ENCODE results near the gene NR2F1. TPM values are rescaled to one million over a fixed set of nuclear protein-coding genes. Genes with fewer than 3 reads are reported as not detected.

NR2F1 gene
- total RNA-seq, 1 donor from 2014 or later: 0.73 TPM

DNA sequence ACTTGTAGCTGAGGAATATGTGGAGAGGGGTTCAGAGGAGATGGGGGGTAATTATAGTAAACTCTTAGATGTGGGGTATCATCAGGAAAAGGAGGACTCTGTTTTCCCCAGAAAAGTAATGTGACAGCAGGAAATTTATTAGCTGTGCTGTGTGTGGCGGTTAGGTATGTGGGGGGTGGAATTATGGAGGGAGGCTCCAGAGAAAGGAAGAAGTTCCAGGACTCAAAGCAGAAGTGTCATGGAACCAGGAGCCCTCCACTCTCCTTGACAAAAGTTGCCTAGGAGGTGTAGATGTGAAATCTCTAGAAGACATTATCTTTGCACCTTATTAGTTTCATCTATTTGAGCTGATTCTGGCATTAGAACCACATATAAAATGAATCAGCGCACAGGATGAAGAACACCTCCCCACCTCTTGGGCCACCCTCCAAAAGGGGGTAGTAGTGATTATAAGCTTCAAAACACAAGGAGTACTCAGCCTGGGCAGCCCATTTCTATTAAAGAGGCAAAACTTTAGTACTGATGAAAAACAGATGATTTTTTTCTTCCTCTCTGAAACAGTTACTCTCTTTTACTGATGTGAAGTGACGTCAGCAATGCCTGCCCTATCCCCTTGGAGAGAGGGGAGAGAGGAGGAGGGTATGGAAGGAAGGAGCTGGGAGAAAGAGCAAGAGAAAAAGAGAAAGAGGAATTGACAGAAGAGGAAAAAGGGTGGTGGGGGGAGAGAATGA lies 18.2 kb downstream of the NR2F1 start:
- no peak for DNase-seq (ENCODE audit: low spot score)
- intact Hi-C loops (cut with DNase I): no loop called here

GRCh38 chr5:93601802-93602155 lies 18.8 kb downstream of the NR2F1 start:
- no peak for DNase-seq (ENCODE audit: low spot score)
- intact Hi-C loops (cut with DNase I): no loop called here

DNA sequence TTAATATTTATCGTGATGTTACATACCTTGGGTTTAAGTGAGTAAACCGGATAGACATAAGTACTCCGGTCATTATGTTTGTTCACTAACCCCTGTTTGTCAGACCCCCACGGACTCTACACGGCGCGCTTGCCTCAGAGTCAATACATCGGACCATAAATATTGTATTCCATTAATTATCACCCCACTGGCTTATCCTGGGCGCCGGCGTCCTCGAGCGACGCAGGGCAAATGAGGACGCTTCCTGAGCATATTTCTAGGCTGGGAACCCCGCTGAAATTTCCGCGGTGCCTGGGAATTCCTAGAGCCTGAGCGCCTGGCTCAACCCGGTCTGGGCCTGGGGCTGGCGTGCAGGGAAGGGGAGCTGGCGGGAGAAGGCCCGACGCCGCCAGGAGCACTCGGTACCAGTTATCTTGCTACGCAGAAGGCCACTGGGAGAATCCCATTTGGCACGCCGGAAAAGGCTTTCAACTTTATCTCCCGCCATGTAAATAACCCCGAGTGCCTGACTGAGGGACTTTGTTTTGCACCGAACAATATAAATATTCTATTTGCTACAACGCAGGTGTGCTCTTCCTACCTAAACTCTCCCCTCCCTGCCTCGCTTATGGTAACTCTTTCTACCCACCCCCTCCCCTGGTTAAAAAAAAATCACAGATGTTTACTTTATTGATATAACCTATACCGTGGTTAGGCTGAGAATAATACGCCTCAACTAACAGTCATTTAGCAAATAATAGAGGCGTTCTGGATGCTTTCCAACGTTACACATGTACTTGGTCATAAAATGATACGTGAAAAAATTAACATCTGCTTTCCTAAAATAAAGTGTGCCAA lies 19.4 kb downstream of the NR2F1 start:
- intact Hi-C loops (cut with DNase I): no loop called here
- DNase-seq (ENCODE audit: low spot score): no peak

DNA sequence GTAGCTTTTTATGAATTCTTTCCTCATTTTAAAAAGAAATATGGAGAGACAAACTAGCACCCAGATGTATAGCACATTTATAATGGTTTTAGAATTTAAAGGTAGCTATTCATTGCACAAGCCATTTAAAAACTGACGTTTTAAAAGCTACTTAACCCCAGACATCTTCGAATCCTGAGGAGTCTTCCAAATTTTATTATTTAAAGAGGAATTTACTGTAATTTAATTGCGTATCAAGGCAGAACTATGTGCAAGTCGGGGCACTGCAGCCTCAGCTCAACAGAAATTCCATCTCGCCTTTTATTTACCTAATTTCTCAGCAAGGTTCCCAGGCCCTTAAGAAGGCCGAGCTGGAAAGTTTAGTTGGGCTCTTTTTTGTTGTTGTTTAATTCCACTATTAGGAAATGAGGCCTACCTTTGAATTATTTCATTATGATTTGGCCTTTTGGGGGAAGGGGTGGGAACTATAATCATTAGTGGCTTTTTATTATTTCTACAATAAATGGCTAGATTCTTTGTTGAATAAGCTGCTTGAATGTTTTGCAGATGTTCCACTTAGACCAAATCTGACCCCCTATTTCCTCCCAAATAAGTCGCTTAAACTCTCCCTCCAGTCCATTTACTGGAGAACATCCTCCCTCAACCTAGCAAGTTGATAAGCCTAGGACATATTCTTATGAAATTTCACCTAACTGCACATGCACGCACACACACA lies 20.2 kb downstream of the NR2F1 start:
- DNase-seq (ENCODE audit: low spot score): no peak
- intact Hi-C loops (cut with DNase I): no loop called here

DNA sequence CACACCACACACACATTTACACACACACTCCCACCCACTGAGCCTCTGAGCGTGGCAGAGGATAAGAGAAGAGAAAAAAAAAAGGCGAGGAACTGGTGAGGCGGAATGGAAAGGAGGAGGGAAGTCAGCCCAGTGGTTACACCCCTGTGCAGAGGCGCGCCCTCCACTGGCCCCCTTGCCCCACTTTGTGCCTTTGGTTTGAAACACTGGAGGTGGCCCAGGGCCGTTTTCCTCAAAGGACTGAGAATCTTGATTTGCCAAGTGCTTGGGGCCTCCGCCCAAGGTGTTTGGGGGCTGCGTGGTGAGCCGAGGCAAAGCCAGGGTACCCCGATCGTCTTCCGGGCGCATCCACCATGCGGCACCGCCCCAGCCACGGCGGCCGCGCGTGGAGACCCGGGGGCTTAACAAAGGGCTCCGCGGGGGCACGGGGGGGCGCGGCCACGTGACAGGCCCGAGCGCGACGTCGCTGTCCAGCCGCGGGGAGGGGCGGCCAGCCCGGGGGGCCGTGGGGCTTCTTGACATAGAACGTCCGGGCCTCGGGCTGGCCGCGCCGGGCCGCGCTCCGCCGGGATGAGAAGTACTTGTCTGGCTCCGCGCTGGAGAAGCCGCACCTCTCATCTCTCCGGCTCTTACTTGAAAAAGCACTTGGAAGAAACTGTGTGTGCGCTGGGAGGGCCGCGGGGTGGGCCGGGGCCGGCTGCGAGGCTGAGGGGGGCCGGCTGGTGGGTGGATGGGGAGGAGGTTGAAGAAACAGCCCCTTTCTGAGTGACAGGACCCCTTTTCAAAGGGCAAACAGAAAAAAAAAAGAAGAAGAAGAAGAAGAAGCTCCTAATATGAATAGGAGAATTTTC lies 21.0 kb downstream of the NR2F1 start:
- DNase-seq (ENCODE audit: low spot score): no peak
- intact Hi-C loops (cut with DNase I): no loop called here

DNA sequence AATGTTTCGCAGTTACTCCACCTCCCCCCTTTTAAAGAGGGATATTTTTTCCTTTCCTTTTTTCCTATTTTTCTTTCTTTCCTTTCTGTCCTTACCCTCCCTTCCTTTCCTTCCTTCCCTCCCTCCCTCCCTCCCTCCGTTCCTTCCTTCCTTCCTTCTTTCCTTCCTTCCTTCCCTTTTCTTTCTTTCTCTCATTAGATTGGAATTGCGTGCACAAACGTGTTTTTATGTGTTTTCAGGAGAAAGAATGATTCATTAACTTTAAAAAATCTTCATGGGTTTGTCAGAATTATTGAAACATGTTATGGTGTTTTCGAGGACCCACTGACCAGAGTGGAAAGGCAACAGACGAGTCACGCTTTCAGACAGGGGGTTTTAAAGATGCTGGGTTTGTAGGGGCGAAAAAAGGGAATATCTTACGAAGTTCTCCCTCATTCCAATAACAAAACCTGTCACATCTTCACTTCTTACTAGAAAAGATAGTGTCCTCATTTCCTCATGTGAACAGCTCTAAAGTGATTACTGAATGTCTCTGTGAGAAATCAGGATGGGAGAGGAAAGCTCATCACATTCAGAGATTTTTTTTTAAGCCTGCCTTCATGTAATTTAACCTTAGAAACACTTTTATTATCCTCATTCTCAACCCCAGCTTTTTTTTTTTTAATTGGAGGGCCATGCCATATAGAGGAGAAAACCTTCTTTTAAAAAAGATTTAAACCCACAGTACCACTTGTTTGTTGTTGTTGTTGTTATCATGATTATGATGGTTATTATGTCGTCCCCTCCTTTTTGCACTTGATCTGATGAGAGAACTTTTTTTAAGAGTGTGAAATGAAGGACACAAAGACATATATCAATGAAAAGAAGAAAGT lies 21.9 kb downstream of the NR2F1 start:
- DNase-seq (ENCODE audit: low spot score): no peak
- intact Hi-C loops (cut with DNase I): no loop called here

DNA sequence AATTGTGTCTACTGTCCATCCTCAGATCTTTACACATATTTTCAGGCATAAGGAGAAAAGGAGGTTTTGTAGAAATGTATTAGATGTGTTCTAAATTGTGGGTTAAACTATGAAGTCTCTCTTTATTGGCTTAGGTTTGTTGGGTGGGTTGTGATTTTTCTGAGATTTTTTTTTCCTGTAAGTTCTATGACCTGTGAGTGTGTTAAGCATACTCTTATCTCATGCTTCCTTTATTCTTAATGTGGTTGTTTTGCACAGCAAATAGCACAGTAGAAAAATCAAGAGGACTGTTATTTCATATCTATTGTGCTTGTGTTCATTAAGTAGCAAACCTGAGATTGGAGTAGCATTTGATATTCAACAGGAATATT lies 23.3 kb downstream of the NR2F1 start:
- intact Hi-C loops (cut with DNase I): no loop called here
- no peak for DNase-seq (ENCODE audit: low spot score)

DNA sequence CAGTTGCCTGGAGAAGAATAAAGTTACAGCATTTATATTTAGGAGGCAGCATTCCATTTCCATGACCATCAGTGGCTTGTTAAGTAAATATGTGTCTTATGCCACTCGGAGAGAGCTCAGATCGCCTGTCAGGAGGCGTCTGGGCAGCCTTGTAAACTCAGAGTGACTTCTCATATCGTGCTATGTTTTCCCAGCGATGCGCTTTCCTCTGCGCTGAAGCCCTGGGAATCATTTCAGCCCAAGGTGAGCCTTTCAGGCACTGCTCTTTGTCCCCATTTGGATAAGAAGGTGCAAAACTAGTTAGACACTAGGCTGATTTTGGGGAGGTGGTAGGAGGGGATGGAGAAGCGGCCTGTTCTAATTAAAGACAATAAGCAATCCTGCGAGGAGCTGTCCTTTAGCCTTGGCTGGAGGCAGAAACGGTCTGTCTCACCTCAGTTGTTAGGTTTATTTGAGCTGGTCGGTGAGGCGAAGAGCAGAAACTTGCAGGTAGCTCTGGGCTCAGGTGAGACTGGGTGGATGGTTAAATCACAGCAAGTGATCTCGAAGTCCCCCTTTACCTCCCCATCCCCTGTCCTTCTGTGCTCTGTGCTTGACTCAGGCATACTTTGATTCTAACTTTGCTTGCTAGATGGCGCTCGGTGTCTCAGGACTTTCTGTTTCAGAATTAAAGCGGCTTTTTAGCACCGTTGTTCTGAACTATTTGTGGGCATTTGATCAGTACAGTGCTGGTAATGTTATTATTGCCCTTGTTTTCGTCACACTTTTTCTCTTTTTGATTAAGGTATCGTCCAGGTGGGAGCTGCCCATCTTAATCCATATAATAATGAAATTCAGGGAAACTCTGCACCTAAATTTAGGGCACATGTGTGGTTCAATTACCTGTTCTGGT lies 24.6 kb downstream of the NR2F1 start:
- intact Hi-C loops (cut with DNase I): loop anchor here (2.0 kb wide), 1 partner anchor 193 kb away; no protein-coding TSS in a partner anchor
- DNase-seq (ENCODE audit: low spot score): no peak

DNA sequence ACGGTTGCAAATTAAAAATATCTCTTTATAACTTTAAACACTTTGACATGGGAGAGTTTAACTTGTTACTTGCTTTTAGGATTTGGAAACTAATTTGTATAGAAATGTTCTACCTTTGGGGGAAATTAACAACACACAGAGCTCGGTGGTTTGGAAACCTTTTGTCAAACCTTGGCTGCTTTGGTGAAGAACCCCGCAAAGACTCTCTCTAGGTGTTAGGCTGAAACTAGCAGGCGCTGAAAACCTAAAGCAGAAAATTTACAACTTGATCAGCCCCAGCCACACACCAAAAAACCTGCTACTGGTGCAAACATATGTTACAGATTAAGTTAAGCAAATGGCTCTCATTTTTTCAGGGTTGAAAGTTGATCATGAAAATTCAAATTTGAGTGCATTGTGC lies 25.8 kb downstream of the NR2F1 start:
- intact Hi-C loops (cut with DNase I): loop anchor here (2.0 kb wide), 1 partner anchor 192 kb away; no protein-coding TSS in a partner anchor
- no peak for DNase-seq (ENCODE audit: low spot score)

GRCh38 chr5:93609762-93610161 lies 26.7 kb downstream of the NR2F1 start:
- no peak for DNase-seq (ENCODE audit: low spot score)
- intact Hi-C loops (cut with DNase I): loop anchor here (2.0 kb wide), 2 partner anchors 29 to 191 kb away; partner anchors contain the start of gene NR2F1-AS1

- DNase-seq (ENCODE audit: low spot score): no peak
- intact Hi-C loops (cut with DNase I): loop anchor here (2.0 kb wide), 1 partner anchor 30 kb away; the partner anchor contains the start of gene NR2F1-AS1
These were observed 27.7 kb downstream of the NR2F1 start for GRCh38 chr5:93610581-93611272.

GRCh38 chr5:93611273-93611975 lies 28.4 kb downstream of the NR2F1 start:
- intact Hi-C loops (cut with DNase I): loop anchor here (2.0 kb wide), 1 partner anchor 31 kb away; the partner anchor contains the start of gene NR2F1-AS1
- no peak for DNase-seq (ENCODE audit: low spot score)

DNA sequence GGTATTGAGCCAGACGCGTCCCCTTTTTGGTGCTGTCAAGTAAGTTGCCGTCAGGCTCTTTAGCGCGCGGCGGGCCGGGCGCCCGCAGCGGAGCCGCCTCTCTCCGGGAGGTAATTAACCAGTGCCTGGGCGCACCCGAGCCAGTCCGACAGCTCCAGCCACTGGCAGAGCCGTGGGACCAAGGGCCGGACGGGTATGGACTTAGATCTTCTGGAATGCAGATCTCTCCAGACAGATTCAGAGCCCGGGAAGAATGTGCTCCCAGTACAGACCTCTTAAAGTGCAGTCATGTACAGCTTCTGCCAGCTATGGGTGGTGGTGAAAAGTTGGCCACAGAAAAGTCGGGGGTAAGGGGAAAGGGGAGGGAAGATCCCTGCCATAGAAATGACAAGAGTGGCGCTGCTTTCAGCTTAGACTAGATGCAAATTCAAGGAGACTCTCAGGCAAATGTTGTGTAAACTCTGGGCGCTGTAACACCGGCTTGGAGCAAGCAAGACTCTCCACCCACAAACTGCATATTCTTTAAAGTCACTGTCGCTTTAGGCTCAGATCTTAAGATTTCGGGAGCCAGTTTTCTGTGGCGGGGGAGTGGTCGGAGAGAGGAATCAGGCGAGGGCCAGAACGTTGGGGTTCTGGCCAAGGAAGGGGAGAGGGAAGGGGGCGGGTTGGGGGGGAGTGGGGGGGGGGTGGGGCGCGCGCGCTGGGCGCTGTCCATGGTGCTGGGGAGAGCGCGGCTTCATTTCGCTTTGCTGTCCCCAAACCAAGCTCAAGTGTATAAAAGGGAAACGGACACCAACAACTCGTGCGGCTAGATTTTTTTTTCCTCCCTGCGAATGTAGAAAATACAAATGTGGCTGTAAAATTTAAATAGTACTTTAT lies 29.2 kb downstream of the NR2F1 start:
- intact Hi-C loops (cut with DNase I): loop anchor here (2.0 kb wide), 1 partner anchor 31 kb away; the partner anchor contains the start of gene NR2F1-AS1
- DNase-seq (ENCODE audit: low spot score): no peak

DNA sequence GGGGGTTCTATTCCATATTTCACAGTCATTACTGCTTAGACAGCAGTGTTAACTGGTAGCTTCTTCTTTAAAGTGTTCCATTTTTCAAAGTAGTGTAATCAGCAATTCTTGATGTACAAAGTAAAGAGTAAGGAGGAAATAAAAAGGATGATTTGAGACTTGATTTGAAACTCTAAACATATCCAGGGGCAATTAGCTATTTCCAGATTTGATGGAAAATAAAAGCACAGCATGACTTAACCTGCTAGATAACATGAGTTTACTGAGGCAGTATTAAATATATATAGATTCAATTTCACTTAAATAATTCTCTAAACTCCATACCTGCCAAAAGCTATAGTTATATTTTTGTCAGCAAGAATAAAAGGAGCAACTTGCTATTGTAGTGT lies 29.8 kb downstream of the NR2F1 start:
- DNase-seq (ENCODE audit: low spot score): no peak
- intact Hi-C loops (cut with DNase I): no loop called here

DNA sequence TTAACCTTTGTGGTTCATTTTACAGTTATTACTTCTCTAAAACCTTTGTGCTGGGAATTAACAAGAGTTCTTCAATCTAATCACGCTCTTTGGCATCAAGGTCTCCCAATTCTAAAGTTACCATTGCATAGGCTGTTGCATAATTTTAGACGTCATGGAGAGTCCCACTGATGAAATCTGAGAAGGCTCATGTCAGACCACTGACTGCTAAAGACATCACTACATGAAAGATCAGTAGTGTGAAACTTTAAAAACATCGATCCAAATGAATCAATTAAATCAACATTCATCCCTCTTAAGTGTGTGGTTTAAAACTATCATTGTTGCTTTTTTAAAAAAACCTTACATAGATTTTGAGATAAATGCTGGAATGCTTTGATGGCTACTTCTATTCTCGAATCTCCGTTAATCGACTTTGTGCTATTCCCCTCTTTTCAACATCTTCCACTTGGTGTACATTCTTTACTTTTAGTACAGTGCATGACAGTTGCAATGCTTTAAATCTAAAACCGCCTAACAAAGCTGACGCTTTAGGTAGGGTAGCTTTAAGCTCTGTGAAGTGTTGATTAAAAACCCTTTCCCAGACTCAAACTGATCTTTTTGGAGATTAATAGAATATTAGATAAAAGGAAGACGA lies 33.6 kb downstream of the NR2F1 start:
- intact Hi-C loops (cut with DNase I): no loop called here
- no peak for DNase-seq (ENCODE audit: low spot score)

Data from cardiac septum (tissue), 1 donor.